ENCODE measurements around the gene THAP9. TPM values are rescaled to one million over a fixed set of nuclear protein-coding genes. Genes with fewer than 3 reads are reported as not detected.

The THAP9 gene
- total RNA-seq, 1 experiment from 2014 or later = 8.9 TPM

DNA sequence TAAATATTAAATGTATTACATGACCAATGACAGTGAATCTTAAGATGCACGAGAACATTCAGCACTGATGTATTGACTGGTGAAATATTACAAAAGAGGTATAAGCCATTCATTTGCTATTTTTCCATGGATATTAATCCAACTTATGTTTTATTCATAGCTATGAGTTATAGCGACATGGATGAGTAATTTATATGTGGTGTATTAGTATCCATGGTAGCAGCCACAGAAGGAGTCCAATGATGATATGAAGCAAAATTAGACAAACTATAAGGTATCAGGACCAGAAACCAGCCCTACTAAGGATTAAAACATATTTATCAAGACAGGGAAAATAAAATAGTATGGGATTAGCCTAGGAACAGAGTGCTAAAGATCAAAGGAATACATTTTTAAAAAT, 50.7 kb downstream of the THAP9 start:
- no peak for DNase-seq (ENCODE audit: extremely low read depth, low read depth)

DNA sequence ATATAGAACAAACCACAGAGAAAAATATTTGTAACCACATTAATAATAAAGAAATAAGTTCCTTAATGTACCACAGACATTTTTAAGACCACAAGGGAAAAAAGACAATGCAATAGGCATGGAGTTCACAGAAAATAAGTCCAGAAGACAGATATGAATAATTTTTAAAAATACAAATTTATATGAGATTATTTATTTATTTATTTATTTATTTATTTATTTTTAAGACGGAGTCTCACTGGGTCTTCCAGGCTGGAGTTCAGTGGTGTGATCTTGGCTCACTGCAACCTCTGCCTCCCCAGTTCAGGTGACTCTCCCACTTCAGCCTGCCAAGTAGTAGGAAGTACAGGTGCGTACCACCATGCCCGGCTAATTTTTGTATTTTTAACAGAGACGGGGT, 53.7 kb downstream of the THAP9 start:
- DNase-seq (ENCODE audit: extremely low read depth, low read depth) = no peak

DNA sequence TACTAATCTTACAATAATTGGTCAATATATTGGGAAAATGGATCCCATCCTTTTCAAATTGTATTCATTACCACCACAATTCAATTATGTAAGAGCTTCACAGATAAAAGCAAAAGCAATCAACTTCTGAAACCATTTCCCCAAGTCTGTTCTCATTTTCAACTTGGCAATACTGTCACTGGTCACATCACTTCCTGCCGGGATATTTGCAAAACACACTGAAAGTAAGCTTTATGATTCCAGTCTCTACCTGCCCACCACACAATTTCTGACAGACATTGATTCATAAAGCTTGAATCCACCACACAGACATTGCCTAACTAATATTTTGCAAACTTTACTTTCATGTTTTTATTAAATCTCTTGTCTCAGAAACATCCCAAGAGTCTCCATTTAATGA, 56.5 kb downstream of the THAP9 start:
- no peak for DNase-seq (ENCODE audit: extremely low read depth, low read depth)

DNA sequence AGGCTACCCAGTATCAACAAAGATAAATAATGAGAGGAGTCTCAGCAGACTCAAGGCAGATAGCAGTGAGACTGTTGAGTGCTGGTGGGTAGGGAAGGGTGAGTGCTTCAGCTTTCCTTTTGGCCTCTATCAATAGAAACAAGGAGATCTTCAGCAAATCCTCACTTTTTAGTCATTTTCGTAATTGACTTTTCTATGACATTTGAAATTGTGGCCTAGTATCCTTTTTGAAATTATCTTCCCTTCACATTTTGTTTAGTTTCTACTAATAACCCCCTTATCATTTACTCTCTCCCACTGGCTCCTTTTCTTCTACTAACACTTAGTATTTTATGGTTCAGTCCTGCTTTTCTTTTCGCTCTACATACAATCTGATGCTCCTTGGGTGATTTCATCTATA, 65.2 kb downstream of the THAP9 start:
- DNase-seq (ENCODE audit: extremely low read depth, low read depth) = no peak

DNA sequence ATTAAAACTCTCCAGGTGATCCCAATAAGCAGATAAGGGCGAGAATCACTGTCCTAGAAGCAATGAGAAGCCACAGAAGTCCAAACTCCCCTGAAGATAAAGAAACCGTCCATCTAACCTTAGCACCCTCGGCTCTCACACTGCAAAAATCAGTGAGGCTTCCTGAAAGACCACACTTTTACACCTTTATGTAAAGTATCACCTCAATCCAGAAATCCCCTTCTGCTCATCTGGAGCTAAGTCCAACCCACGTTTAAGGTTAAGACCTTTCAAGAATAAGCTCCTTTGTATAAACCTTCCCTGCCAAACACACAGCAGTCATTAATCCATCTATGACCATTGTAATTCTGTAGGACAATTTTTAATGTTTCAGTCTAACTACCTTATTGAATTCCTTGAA, 68.4 kb downstream of the THAP9 start:
- no peak for DNase-seq (ENCODE audit: extremely low read depth, low read depth)

DNA sequence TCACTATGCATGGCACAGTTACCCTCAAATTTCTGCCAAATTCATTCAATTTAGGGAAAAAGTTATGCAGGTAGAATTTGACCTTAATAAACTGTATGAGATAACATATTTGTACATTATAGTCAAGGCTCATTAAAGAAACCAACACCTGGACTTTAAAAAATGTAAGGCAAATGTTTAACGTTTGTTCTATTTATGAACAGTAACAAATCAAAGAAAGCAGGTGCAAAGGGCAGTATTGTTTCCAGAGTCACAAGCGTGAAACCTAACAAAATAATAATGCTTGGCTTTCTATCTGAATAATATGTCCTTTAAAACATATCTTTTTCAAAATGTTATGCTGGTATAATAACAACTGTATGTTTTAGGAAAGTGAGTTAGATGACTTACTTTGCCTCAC, 68.9 kb downstream of the THAP9 start:
- DNase-seq (ENCODE audit: extremely low read depth, low read depth) = no peak

Small RNA genes within 50 kb of the gene (small RNA-seq; reads per million reads assigned to genes)
- 0 reads per million in 2 experiments for gene RF00019

Other genes starting within 250 kb of the THAP9 start
- gene SCD5, start 101.9 kb upstream of the THAP9 start, total RNA-seq (2014; rRNA removed; shearing (Covaris generic)) = 5.6 and 6.4 TPM in 2 replicates
- gene SEC31A, start 9.6 kb upstream of the THAP9 start, total RNA-seq (2014; rRNA removed; shearing (Covaris generic)) = 91.0 and 104 TPM in 2 replicates
- 17.4 and 19.8 TPM in 2 replicates for gene LIN54, start 110.1 kb downstream of the THAP9 start, total RNA-seq (2014; rRNA removed; shearing (Covaris generic))
- 40.4 and 55.3 TPM in 2 replicates for gene COPS4, start 134.4 kb downstream of the THAP9 start, total RNA-seq (2014; rRNA removed; shearing (Covaris generic))
- 9.7 and 9.9 TPM in 2 replicates for gene PLAC8, start 214.0 kb downstream of the THAP9 start, total RNA-seq (2014; rRNA removed; shearing (Covaris generic))

All from NCI-H460 (cell line).